ENCODE data around the gene MAN2A1.

The MAN2A1 gene

DNA sequence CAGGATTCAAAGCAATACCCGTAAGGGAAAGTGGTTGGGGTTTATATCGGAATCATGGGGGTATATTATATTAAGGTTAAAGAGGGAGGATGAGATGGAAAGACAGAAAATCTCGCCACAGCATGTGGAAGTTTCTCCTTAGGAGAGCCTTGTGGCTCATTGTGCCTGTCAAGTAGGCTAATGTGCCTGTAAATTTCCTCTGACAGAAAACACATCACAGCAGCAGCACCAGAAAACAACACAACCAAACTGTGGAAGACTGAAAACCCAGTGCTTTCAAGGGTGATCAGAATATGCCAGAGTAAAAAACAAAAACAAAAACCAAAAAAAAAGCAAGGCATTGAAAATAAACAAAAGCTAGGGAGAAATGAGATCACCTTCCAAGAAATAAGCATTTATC lies 11.3 kb upstream of the MAN2A1 start:
- TF ChIP-seq, protein P1, sequence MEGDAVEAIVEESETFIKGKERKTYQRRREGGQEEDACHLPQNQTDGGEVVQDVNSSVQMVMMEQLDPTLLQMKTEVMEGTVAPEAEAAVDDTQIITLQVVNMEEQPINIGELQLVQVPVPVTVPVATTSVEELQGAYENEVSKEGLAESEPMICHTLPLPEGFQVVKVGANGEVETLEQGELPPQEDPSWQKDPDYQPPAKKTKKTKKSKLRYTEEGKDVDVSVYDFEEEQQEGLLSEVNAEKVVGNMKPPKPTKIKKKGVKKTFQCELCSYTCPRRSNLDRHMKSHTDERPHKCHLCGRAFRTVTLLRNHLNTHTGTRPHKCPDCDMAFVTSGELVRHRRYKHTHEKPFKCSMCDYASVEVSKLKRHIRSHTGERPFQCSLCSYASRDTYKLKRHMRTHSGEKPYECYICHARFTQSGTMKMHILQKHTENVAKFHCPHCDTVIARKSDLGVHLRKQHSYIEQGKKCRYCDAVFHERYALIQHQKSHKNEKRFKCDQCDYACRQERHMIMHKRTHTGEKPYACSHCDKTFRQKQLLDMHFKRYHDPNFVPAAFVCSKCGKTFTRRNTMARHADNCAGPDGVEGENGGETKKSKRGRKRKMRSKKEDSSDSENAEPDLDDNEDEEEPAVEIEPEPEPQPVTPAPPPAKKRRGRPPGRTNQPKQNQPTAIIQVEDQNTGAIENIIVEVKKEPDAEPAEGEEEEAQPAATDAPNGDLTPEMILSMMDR (IDR thresholded peaks at IDR 0.05; ENCODE audit: borderline replicate concordance, insufficient read depth, low read depth, low read length) = no peak
- no peak overlapping the region for H3K4me3 ChIP-seq (ENCODE audit: low read depth, low read length)

DNA sequence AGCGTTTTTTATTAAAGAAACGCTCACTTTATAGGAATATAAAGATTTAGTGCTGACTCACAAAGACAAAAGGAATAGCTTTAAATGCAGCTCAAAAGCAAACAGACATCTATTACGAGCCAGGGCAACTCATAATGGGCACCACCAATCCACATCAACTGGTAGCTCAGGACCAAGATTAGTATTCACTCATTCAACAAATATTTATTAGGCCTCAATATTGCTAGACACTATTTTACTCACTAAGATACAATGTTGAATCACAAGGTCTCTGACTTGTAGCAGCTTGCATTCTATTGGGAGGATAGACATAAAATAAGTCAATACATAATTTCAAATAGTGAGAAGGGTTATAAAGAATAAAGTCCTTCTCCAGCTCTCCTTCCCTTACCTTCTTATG lies 8.0 kb upstream of the MAN2A1 start:
- no peak overlapping the region for H3K4me3 ChIP-seq (ENCODE audit: low read depth, low read length)
- TF ChIP-seq, protein P1 (IDR thresholded peaks at IDR 0.05; ENCODE audit: borderline replicate concordance, insufficient read depth, low read depth, low read length) = no peak

DNA sequence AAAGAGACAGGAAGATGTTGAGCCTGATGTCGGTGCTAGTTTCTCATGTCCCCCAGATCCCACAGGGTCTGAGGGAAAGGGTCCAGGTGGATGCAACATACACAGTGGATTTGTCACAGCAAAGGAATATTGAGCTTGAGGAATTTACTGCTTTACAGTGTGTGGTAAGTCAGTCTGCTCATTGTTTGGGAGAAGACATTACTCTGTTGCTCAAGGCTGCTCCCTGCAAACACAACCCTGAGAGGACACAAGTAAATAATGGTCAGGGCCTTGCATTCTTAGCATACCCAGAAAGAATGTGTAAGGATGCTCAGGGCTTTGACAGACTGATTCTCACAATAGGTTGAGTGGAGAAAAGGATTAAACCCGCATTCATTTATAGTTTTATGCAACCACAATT lies 7.3 kb upstream of the MAN2A1 start:
- TF ChIP-seq, protein P1 (IDR thresholded peaks at IDR 0.05; ENCODE audit: borderline replicate concordance, insufficient read depth, low read depth, low read length) = no peak
- no peak overlapping the region for H3K4me3 ChIP-seq (ENCODE audit: low read depth, low read length)

DNA sequence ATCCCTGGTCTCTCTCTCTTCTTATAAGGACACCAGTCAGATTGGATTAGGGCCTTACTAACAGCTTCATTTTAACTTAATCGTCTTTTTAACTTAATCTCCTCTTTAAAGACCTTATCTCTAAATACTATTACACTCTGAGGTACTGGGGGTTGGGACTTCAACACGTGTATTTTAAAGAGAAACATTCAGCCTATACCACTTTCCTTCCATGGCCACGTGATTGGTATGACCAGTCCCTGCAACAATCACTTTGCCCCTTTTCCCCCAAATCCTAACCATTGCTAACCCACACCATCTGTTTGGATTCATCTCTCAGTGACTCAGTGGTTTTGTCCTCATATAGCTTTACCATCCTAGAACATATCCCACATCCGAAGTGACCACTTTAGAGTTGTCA lies 3.8 kb upstream of the MAN2A1 start:
- H3K4me3 ChIP-seq (ENCODE audit: low read depth, low read length) = no peak overlapping the region
- TF ChIP-seq, protein P1 (IDR thresholded peaks at IDR 0.05; ENCODE audit: borderline replicate concordance, insufficient read depth, low read depth, low read length) = no peak

DNA sequence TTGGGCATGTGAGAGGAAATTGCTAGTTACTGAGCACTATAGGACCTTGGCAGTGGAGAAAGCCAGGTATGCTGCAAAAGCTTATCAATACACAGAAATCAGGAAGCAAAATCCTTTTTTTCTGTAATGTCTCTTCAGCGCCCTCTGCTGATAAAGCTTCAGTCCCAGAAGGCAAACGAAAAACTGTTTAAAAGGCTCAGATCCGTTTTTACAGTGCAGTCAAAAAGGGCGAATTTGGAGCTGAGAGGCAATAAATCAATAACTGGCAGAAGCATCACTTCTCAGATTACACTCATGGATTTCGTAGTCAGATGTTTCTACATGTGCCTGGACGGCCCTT lies 1.1 kb upstream of the MAN2A1 start:
- TF ChIP-seq, protein P1 (IDR thresholded peaks at IDR 0.05; ENCODE audit: borderline replicate concordance, insufficient read depth, low read depth, low read length) = peak; percentile 44; the same call in 1 of the 2 replicates

DNA sequence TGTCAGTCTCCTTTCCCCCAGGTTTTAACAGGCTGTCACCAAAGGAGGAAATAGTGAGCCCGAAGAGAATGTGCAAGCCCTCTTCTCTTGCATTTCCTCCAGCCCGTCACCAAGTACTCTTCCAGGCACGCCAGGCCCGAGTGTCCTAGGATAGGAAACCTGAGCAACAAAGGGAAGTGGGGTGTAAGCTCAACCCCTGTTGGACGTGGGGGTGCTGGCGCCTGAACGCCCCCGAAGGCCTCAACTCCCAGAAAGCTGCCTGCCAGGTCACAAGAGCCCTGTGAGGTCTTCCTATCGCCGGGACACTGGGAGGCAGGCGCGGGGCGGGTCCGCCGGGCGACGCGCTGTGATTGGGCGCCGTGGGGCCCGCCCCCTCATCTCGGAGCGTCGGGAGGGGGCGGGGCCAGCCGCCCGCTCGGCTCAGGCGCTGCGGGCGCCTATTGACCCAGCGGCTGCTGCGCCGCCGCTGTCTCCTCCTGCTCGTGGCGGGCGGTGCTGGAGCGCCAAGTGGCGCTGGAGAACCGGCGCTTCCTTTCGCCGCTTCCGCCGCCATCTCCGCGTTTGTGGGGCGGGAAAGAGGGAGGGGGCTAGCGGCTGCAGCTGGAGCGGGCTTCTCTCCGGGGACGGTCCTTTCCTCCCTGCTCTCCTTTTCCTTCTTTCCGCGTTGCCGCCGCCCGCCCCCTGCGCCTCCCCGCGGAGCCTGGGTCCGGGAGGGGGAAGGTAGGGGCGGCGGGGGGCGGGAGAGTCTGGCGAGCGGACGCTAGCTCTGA lies 572 bp upstream of the MAN2A1 start:
- peak overlapping the region; percentile 90 for H3K4me3 ChIP-seq (ENCODE audit: low read depth, low read length)
- TF ChIP-seq, protein P1 (IDR thresholded peaks at IDR 0.05; ENCODE audit: borderline replicate concordance, insufficient read depth, low read depth, low read length) = no peak

More for the DNA sequence above, 1.1 kb upstream of the MAN2A1 start:
- H3K4me3 ChIP-seq (ENCODE audit: low read depth, low read length) = peak overlapping the region; percentile 90

DNA sequence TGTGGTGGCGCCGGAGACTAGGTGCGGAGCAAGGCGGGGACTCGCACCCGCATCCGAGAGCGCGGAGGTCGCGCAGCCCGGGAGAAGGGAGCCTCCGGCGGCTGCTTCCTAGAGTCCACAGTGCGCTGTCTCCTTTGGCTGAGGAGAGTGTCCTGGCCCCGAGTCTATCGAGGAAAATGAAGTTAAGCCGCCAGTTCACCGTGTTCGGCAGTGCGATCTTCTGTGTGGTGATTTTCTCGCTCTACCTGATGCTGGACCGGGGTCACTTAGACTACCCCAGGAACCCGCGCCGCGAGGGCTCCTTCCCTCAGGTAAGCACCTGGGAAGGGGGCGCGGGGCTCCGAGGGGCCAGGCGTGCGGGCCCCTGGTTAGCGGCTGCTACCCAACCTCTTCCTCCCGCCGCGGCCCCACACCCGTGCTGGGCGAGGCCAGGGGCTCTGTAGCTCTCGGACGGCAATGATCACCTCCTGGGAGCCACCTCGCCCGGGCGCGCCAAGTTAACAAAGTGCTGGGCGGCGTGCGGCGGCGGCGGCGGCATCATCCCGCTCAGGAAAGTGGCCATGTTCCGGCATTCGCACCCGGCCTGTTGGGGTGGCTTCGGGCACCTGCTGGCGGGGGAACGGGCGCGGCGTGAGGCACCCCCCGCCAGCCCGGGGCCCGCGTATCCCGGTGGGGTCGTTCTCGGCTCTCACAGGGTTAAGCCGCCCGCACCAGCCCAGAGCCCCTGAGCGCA lies 681 bp downstream of the MAN2A1 start:
- TF ChIP-seq, protein P1 (IDR thresholded peaks at IDR 0.05; ENCODE audit: borderline replicate concordance, insufficient read depth, low read depth, low read length) = no peak
- peak overlapping the region; percentile 90 for H3K4me3 ChIP-seq (ENCODE audit: low read depth, low read length)
